ENCODE measurements around the gene NLRC5. TPM values are rescaled to one million over a fixed set of nuclear protein-coding genes. Genes with fewer than 3 reads are reported as not detected.

NLRC5 gene
- total RNA-seq, 1 experiment from 2014 or later, result 29.4 TPM

GRCh38 chr16:57019746-57020145, 30.4 kb downstream of the NLRC5 start:
- DNase-seq (ENCODE audit: low read depth in 1 of 2, low spot score in 2 of 2), result no peak
- Histone ChIP-seq H3K9me3 (replicated peaks) (no peaks in the 10 kb centered on the region), H3K27ac (no peak overlapping the region), H3K27me3 (replicated peaks) (no peaks in the 10 kb centered on the region), H3K4me1 (replicated peaks) (peaks cover 9% of the 10 kb centered on the region), H3K4me3 (no peak overlapping the region), H3K36me3 (peaks cover 79% of the 10 kb centered on the region)

DNA sequence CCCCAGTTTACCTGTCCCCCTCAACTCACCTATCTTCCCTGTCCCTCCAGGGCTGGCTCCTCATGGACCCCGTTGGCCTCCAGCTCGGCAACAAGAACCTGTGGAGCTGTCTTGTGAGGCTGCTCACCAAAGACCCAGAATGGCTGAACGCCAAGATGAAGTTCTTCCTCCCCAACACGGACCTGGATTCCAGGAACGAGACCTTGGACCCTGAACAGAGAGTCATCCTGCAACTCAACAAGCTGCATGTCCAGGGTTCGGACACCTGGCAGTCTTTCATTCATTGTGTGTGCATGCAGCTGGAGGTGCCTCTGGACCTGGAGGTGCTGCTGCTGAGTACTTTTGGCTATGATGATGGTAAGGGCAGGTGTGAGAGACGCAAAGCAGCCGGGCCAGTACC, 31.3 kb downstream of the NLRC5 start:
- H3K9me3 ChIP-seq (replicated peaks), result no peaks in the 10 kb centered on the region
- no peaks in the 10 kb centered on the region for H3K27me3 ChIP-seq (replicated peaks)
- peaks cover 82% of the 10 kb centered on the region for H3K36me3 ChIP-seq
- H3K4me3 ChIP-seq, result no peak overlapping the region
- no peak for DNase-seq (ENCODE audit: low read depth in 1 of 2, low spot score in 2 of 2)
- 0 out of 2 replicates have a peak, but pooled peaks cover 4% of the 10 kb centered on the region for H3K4me1 ChIP-seq (replicated peaks)
- H3K27ac ChIP-seq, result no peak overlapping the region

- Histone ChIP-seq H3K4me3 (no peak overlapping the region), H3K27me3 (replicated peaks) (no peaks in the 10 kb centered on the region), H3K4me1 (replicated peaks) (0 out of 2 replicates have a peak, but pooled peaks cover 4% of the 10 kb centered on the region), H3K9me3 (replicated peaks) (no peaks in the 10 kb centered on the region), H3K36me3 (peaks cover 84% of the 10 kb centered on the region), H3K27ac (no peak overlapping the region)
- DNase-seq (ENCODE audit: low read depth in 1 of 2, low spot score in 2 of 2), result no peak
Observed at GRCh38 chr16:57021757-57022156, 32.4 kb downstream of the NLRC5 start.

- H3K27ac ChIP-seq, result no peak overlapping the region
- DNase-seq (ENCODE audit: low read depth in 1 of 2, low spot score in 2 of 2), result no peak
- 0 out of 2 replicates have a peak, but pooled peaks cover 4% of the 10 kb centered on the region for H3K4me1 ChIP-seq (replicated peaks)
- H3K36me3 ChIP-seq, result peaks cover 81% of the 10 kb centered on the region
- H3K27me3 ChIP-seq (replicated peaks), result no peaks in the 10 kb centered on the region
- H3K9me3 ChIP-seq (replicated peaks), result no peaks in the 10 kb centered on the region
- H3K4me3 ChIP-seq, result no peak overlapping the region
Observed at GRCh38 chr16:57022445-57022844, 33.1 kb downstream of the NLRC5 start.

DNA sequence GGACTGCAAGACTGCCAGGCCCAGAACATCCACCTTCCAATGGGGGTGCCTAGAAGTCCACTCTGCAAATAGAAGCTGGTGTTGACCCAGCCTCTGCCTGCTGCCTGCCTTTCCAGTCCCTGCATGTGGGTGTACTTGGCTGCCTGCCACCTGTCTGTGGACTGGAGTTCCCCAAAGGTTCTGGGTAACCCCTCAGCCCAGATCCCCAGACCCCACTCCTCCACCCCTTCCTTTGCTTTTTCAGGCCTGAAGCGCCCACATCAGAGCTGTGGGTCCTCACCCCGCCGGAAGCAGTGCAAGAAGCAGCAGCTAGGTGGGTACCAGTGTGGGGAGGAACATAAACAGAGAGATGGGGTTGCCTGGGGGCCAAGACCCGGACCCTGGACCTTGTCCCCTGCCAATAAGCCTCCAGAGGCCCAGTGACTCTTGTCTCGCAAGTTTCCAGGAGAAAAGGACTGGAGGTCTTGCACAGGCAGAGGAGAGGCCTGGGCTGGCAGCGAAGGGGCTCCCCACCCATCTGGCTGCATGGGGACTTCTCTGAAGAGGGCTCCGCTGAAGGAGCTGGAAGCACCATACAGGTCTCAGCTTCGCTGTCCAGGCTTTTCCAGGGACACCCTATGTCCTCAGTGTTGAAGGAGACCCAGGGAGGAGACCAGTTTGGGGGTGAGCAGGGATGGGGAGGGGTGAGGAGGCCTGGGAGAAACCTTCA, 34.3 kb downstream of the NLRC5 start:
- Histone ChIP-seq H3K9me3 (replicated peaks) (no peaks in the 10 kb centered on the region), H3K36me3 (peaks cover 77% of the 10 kb centered on the region), H3K4me3 (no peak overlapping the region), H3K27me3 (replicated peaks) (no peaks in the 10 kb centered on the region), H3K27ac (no peak overlapping the region), H3K4me1 (replicated peaks) (no peaks in the 10 kb centered on the region)
- DNase-seq (ENCODE audit: low read depth in 1 of 2, low spot score in 2 of 2), result no peak

- no peaks in the 10 kb centered on the region for H3K9me3 ChIP-seq (replicated peaks)
- no peak for DNase-seq (ENCODE audit: low read depth in 1 of 2, low spot score in 2 of 2)
- H3K27ac ChIP-seq, result no peak overlapping the region
- H3K36me3 ChIP-seq, result peaks cover 73% of the 10 kb centered on the region
- no peak overlapping the region for H3K4me3 ChIP-seq
- H3K27me3 ChIP-seq (replicated peaks), result no peaks in the 10 kb centered on the region
- no peaks in the 10 kb centered on the region for H3K4me1 ChIP-seq (replicated peaks)
Observed at GRCh38 chr16:57024894-57025680, 35.7 kb downstream of the NLRC5 start.

- H3K27ac ChIP-seq, result no peak overlapping the region
- H3K4me3 ChIP-seq, result no peak overlapping the region
- DNase-seq (ENCODE audit: low read depth in 1 of 2, low spot score in 2 of 2), result no peak
- H3K27me3 ChIP-seq (replicated peaks), result no peaks in the 10 kb centered on the region
- peaks cover 68% of the 10 kb centered on the region for H3K36me3 ChIP-seq
- H3K4me1 ChIP-seq (replicated peaks), result no peaks in the 10 kb centered on the region
- no peaks in the 10 kb centered on the region for H3K9me3 ChIP-seq (replicated peaks)
Observed at GRCh38 chr16:57025941-57026777, 36.8 kb downstream of the NLRC5 start.

DNA sequence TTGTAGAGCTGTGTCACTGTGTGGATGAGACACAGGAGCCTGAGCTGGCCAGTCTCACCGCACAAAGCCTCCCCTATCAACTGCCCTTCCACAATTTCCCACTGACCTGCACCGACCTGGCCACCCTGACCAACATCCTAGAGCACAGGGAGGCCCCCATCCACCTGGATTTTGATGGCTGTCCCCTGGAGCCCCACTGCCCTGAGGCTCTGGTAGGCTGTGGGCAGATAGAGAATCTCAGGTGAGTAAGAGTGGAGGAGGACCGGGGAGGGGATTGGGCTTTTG, 37.4 kb downstream of the NLRC5 start:
- H3K36me3 ChIP-seq, result peaks cover 68% of the 10 kb centered on the region
- no peak overlapping the region for H3K27ac ChIP-seq
- no peaks in the 10 kb centered on the region for H3K4me1 ChIP-seq (replicated peaks)
- H3K9me3 ChIP-seq (replicated peaks), result no peaks in the 10 kb centered on the region
- DNase-seq (ENCODE audit: low read depth in 1 of 2, low spot score in 2 of 2), result no peak
- no peaks in the 10 kb centered on the region for H3K27me3 ChIP-seq (replicated peaks)
- H3K4me3 ChIP-seq, result no peak overlapping the region

DNA sequence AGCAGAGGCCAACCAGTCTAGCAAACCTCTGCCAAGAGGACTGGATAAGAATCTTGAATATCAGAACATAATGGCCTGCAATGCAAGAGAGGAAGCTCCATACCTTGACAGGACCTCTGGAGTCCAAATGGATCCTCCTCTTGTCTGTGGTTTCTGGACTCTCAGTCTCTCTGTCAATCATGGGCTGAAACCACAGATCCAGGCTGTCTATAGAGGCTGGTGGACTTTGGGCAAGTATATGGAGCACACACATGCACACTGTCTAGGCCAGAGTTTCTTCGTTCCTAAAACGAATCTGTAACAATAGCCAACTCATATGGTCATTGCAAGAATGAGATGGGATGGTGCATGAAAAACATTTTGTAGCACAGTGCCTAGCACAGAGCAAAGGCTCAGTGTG, 37.7 kb downstream of the NLRC5 start:
- H3K4me3 ChIP-seq, result no peak overlapping the region
- no peak overlapping the region for H3K27ac ChIP-seq
- H3K4me1 ChIP-seq (replicated peaks), result no peaks in the 10 kb centered on the region
- no peak for DNase-seq (ENCODE audit: low read depth in 1 of 2, low spot score in 2 of 2)
- peaks cover 68% of the 10 kb centered on the region for H3K36me3 ChIP-seq
- H3K27me3 ChIP-seq (replicated peaks), result no peaks in the 10 kb centered on the region
- no peaks in the 10 kb centered on the region for H3K9me3 ChIP-seq (replicated peaks)

- no peak for DNase-seq (ENCODE audit: low read depth in 1 of 2, low spot score in 2 of 2)
- Histone ChIP-seq H3K27ac (no peak overlapping the region), H3K4me3 (no peak overlapping the region), H3K4me1 (replicated peaks) (no peaks in the 10 kb centered on the region), H3K36me3 (peaks cover 60% of the 10 kb centered on the region), H3K27me3 (replicated peaks) (no peaks in the 10 kb centered on the region), H3K9me3 (replicated peaks) (no peaks in the 10 kb centered on the region)
Observed at GRCh38 chr16:57028086-57028485, 38.7 kb downstream of the NLRC5 start.

DNA sequence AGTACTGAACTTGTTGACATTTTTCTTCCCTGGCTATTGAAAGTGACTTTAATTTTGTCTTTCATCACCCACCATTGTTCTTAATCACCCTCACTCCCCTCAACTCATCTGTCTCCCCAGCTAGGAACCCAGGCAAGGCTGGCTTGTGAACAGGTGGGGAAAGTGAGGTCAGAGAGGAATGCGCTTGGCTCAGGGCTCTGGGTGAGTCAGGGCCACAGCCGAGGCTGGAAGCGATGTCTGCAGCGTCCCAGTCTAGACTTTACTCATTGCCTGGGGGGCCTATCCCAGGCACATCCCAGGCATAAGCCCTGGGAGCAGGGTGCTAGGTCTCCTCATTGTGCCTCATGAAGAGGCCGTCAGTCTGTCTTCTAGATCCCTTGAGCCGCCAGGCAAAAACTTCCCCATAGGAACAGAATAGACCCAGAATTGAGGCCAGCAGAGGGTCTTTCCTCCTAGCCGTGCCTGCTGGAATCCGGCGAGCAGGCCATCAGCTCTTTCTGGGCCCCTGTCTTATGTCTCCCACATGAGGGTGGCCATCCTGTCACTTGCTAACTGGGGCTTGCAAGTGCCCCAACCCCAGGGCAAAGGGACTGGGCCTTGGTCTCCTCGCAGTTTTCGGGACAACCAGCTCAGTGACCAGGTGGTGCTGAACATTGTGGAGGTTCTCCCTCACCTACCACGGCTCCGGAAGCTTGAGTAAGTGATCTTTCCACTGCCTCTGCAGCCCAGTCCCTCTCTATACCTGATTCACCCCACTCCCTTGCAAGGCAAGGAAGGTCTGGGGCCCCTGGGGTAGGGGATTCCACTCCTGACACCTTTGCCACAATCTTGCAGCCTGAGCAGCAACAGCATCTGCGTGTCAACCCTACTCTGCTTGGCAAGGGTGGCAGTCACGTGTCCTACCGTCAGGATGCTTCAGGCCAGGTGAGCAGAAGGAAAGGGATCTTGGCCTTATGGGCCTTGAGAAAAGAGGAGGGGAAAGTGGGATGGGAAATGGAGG, 40.1 kb downstream of the NLRC5 start:
- Histone ChIP-seq H3K27me3 (replicated peaks) (no peaks in the 10 kb centered on the region), H3K4me3 (no peak overlapping the region), H3K9me3 (replicated peaks) (no peaks in the 10 kb centered on the region), H3K36me3 (peaks cover 60% of the 10 kb centered on the region), H3K27ac (no peak overlapping the region), H3K4me1 (replicated peaks) (no peaks in the 10 kb centered on the region)
- DNase-seq (ENCODE audit: low read depth in 1 of 2, low spot score in 2 of 2), result no peak

DNA sequence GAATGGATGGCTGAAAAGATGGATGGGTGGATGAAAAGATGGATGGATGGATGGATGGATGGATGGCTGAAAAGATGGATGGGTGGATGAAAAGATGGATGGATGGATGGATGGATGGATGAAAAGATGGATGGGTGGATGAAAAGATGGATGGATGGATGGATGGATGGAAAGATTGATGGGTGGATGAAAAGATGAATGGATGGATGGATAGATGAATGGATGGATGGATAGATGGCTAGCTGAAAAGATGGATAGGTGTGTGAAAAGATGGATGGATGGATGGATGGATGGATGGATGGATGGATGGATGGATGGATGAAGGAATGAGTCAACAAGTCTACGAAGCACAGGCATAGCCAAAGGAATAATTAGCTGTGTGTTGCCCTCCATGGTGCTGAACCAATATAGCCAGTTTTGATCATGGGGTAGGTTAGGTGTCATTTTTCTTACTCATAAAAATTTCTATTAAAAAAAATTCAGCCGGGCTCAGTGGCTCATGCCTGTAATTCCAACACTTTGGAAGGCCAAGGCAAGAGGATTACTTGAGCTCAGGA, 41.1 kb downstream of the NLRC5 start:
- H3K4me1 ChIP-seq (replicated peaks), result no peaks in the 10 kb centered on the region
- no peak overlapping the region for H3K27ac ChIP-seq
- no peak for DNase-seq (ENCODE audit: low read depth in 1 of 2, low spot score in 2 of 2)
- H3K9me3 ChIP-seq (replicated peaks), result no peaks in the 10 kb centered on the region
- H3K27me3 ChIP-seq (replicated peaks), result no peaks in the 10 kb centered on the region
- H3K36me3 ChIP-seq, result peaks cover 69% of the 10 kb centered on the region
- H3K4me3 ChIP-seq, result no peak overlapping the region

GRCh38 chr16:57031156-57031555, 41.8 kb downstream of the NLRC5 start:
- H3K27me3 ChIP-seq (replicated peaks), result no peaks in the 10 kb centered on the region

More at GRCh38 chr16:57031156-57031555, 41.8 kb downstream of the NLRC5 start:
- Histone ChIP-seq H3K27ac (no peak overlapping the region), H3K36me3 (peaks cover 69% of the 10 kb centered on the region), H3K9me3 (replicated peaks) (no peaks in the 10 kb centered on the region), H3K4me1 (replicated peaks) (no peaks in the 10 kb centered on the region), H3K4me3 (no peak overlapping the region)
- DNase-seq (ENCODE audit: low read depth in 1 of 2, low spot score in 2 of 2), result no peak
